OCI-LY7 (cell line): ENCODE data around the gene STPG1. TPM values are rescaled to one million over a fixed set of nuclear protein-coding genes. Genes with fewer than 3 reads are reported as not detected.

Source experiments
- BruUV-seq: library from RNA; stranded (reverse); fragments of 400-500 nt; replicated peaks from 2 replicates; lab custom pipeline; 2021; lab: Mats Ljungman, UMichigan
- CTCF ChIA-PET: fragments of 300-600 bp; sonication (Branson Sonifier 250); formaldehyde crosslinking; loops from one replicate; lab custom pipeline; 2022; ENCODE audit warnings: antibody characterized with exemption; ENCODE audit not compliant: unreplicated experiment; lab: Charles Lee
- POLR2A ChIA-PET: fragments of 300-600 bp; sonication (Branson Sonifier 250); formaldehyde crosslinking; loops from one replicate; lab custom pipeline; 2022; ENCODE audit warnings: antibody characterized with exemption; lab: Charles Lee
- DNase-seq: peaks from one replicate; pipeline ENCODE4 v3.0.0-alpha.2; 2015; ENCODE audit warnings: low spot score
- H2AFZ ChIP-seq: fragments of 200-600 bp; sonication (generic), shearing (Covaris generic); 2 replicates; pipeline ENCODE4 v1.6.1; 2014; ENCODE audit warnings: mild to moderate bottlenecking, antibody characterized with exemption, low read length, moderate library complexity
- H3K27ac ChIP-seq: fragments of 200-600 bp; sonication (generic); 2 replicates; pipeline ENCODE4 v1.5.1; 2014; ENCODE audit warnings: mixed run types, low read depth, mild to moderate bottlenecking, moderate library complexity, low read length, inconsistent platforms; ENCODE audit not compliant: poor library complexity, severe bottlenecking
- H3K36me3 ChIP-seq: fragments of 200-600 bp; sonication (generic); 2 replicates; pipeline ENCODE4 v1.6.1; 2014; ENCODE audit warnings: mild to moderate bottlenecking, antibody characterized with exemption, low read length, moderate library complexity, mixed read lengths; ENCODE audit not compliant: insufficient read depth
- H3K4me1 ChIP-seq: fragments of 200-600 bp; sonication (generic); 2 replicates; pipeline ENCODE4 v1.5.1; 2014; ENCODE audit warnings: mild to moderate bottlenecking, low read length; ENCODE audit not compliant: insufficient read depth, poor library complexity, severe bottlenecking
- H3K4me2 ChIP-seq: fragments of 200-600 bp; sonication (generic); 2 replicates; pipeline ENCODE4 v1.6.1; 2014; ENCODE audit warnings: mild to moderate bottlenecking, low read length
- H3K4me3 ChIP-seq: fragments of 200-600 bp; sonication (generic); 2 replicates; pipeline ENCODE4 v1.5.1; 2014; ENCODE audit warnings: mild to moderate bottlenecking, low read depth, low read length; ENCODE audit not compliant: poor library complexity, severe bottlenecking
- H3K79me2 ChIP-seq: fragments of 200-600 bp; sonication (generic); 2 replicates; pipeline ENCODE4 v1.6.1; 2016; ENCODE audit warnings: low read depth, mild to moderate bottlenecking, low read length, moderate library complexity, mixed read lengths; ENCODE audit not compliant: insufficient read depth
- H3K9me2 ChIP-seq: fragments of 200-600 bp; sonication (generic); 2 replicates; pipeline ENCODE4 v1.6.1; 2016; ENCODE audit warnings: mild to moderate bottlenecking, low read length, mixed read lengths; ENCODE audit not compliant: insufficient read depth
- H3K9me3 ChIP-seq: fragments of 200-600 bp; sonication (generic); 2 replicates; pipeline ENCODE4 v1.6.1; 2014; ENCODE audit warnings: mild to moderate bottlenecking, mixed run types, low read length, mixed read lengths
- H4K20me1 ChIP-seq: fragments of 200-600 bp; sonication (generic); 2 replicates; pipeline ENCODE4 v1.6.1; 2014; ENCODE audit warnings: mild to moderate bottlenecking, antibody characterized with exemption, low read length, moderate library complexity, mixed read lengths; ENCODE audit not compliant: insufficient read depth
- CTCF ChIP-seq: fragments of 200-600 bp; sonication (generic); conservative IDR thresholded peaks from 2 replicates; pipeline ENCODE4 v1.5.1; 2014; ENCODE audit warnings: mild to moderate bottlenecking, antibody characterized with exemption, low read length, moderate library complexity, mixed read lengths
- EZH2phosphoT487 ChIP-seq: fragments of 200-600 bp; sonication (generic); IDR thresholded peaks from 2 replicates; pipeline ENCODE4 v1.6.1; 2018; ENCODE audit warnings: low read depth, borderline replicate concordance, mild to moderate bottlenecking, mixed run types, antibody characterized with exemption, low read length, moderate library complexity, mixed read lengths
- intact Hi-C: fragments of 100-400 bp; cut with micrococcal nuclease; formaldehyde crosslinking; loops from one replicate; pipeline ENCODE4 v1.10.0; 2022; ENCODE audit not compliant: unreplicated experiment
- total RNA-seq, 2 experiments: library from RNA; depleted of rRNA in 1 of 2; stranded (reverse); fragments of >200 nt in 1 of 2; shearing (Covaris generic) in 1 of 2; gene quantifications; 2 replicates each; pipeline ENCODE4 v1.2.3, GENCODE V29; 2014 to 2022

The STPG1 gene
- total RNA-seq, 2 experiments from 2014 or later, result 5.1 to 9.6 TPM

- no peaks in the 10 kb centered on the region for H4K20me1 ChIP-seq
- no peak overlapping the region for H2AFZ ChIP-seq
- H3K4me2 ChIP-seq, result no peak overlapping the region
- H3K4me1 ChIP-seq, result peaks cover 29% of the 10 kb centered on the region
- H3K9me2 ChIP-seq, result no peaks in the 10 kb centered on the region
- no peak overlapping the region for H3K27ac ChIP-seq
- TF ChIP-seq CTCF (no peak), EZH2phosphoT487 (no peak)
- intact Hi-C loops, result no loop called here
- no peaks in the 10 kb centered on the region for H3K9me3 ChIP-seq
- no peaks in the 10 kb centered on the region for H3K79me2 ChIP-seq
- DNase-seq, result no peak
- H3K36me3 ChIP-seq, result peaks cover 19% of the 10 kb centered on the region
- POLR2A ChIA-PET, result interaction anchor here (1.0 to 1.3 kb wide), 3 partner anchors 12 to 28 kb away, joined by 3 to 4 read pairs (median 3); no protein-coding TSS in a partner anchor
- no TSS peak for BruUV-seq
- CTCF ChIA-PET, result no interaction called here
- H3K4me3 ChIP-seq, result no peak overlapping the region
Observed at GRCh38 chr1:24452922-24453485, 39.4 kb upstream of the STPG1 start.

GRCh38 chr1:24451746-24452145, 38.2 kb upstream of the STPG1 start:
- POLR2A ChIA-PET, result interaction anchor here (1.1 kb wide), 1 partner anchor 8 kb away, joined by 3 read pairs; no protein-coding TSS in a partner anchor

More at GRCh38 chr1:24451746-24452145, 38.2 kb upstream of the STPG1 start:
- intact Hi-C loops, result no loop called here
- Histone ChIP-seq H3K36me3 (peaks cover 22% of the 10 kb centered on the region), H2AFZ (no peak overlapping the region), H3K27ac (no peak overlapping the region), H3K9me3 (no peaks in the 10 kb centered on the region), H3K9me2 (no peaks in the 10 kb centered on the region), H3K79me2 (no peaks in the 10 kb centered on the region), H4K20me1 (no peaks in the 10 kb centered on the region), H3K4me1 (peaks cover 17% of the 10 kb centered on the region), H3K4me2 (peak overlapping the region; percentile 14; the same call in 1 of the 2 replicates), H3K4me3 (no peak overlapping the region)
- TF ChIP-seq CTCF (no peak), EZH2phosphoT487 (no peak)
- CTCF ChIA-PET, result no interaction called here
- no TSS peak for BruUV-seq
- no peak for DNase-seq
